CD4-positive, alpha-beta T cell treated with Interleukin-6 for 4 hours (primary cell): ENCODE data around the gene PFAS.

Experiments used
- DNase-seq: peaks from one replicate; pipeline ENCODE4 v3.0.0-alpha.2; 2020; ENCODE audit warnings: mixed read lengths

Gene PFAS

DNA sequence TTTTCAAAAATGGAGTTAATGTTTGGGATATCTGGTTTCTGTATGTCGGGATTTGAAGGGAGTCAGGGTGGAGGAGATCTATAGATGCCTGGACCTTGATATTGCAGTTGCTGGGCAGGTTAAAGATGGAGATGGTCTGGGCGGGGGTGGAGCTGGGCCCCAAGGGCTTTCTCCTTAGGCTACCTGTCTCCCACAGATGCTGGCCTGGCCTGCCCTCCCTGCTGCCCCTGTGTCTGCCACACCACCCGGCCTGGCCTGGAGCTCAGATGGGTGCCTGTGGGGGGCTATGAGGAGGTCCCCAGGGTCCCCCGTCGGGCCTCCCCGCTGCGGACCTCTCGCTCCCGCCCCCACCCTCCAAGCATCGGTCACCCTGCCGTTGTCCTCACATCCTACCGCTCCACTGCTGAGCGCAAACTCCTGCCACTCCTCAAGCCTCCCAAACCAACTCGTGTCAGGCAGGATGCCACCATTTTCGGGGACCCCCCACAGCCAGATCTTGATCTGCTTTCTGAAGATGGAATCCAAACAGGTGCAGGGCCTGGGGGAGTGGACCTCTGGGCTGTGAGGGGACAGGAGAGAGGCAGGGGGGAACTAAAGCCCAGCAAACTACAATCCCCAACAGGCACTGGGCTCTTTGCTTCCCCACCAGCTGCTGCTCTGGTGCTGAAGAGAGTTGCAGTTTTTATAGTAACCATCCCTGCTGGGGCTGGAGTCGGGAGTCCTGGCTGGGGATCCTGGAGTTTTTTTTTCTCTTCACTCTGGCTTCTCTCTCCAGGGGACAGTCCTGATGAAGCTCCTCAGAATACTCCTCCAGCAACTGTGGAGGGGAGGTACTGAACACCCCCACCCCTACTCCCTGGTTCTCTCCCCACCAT, 63.9 kb downstream of the PFAS start:
- DNase-seq, result no peak

GRCh38 chr17:8314797-8315763, 66.0 kb downstream of the PFAS start:
- DNase-seq, result no peak

DNA sequence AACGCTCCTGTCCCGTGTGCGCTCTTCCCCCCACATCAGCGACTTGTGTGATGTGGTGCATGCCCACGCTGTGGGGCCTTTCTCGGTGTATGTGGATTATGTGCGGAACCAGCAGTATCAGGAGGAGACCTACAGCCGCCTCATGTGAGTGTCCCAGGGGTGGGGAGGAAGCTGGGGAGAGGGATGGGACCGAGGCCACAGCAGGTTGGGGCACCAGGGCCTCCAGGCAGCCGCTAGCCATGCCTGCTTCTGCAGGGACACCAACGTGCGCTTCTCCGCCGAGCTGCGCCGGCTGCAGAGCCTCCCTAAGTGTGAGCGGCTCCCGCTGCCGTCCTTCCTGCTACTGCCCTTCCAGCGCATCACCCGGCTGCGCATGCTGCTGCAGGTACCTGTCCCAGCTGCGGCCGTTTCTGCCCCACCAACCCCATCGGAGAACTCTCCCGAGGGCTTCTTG, 66.7 kb downstream of the PFAS start:
- no peak for DNase-seq

DNA sequence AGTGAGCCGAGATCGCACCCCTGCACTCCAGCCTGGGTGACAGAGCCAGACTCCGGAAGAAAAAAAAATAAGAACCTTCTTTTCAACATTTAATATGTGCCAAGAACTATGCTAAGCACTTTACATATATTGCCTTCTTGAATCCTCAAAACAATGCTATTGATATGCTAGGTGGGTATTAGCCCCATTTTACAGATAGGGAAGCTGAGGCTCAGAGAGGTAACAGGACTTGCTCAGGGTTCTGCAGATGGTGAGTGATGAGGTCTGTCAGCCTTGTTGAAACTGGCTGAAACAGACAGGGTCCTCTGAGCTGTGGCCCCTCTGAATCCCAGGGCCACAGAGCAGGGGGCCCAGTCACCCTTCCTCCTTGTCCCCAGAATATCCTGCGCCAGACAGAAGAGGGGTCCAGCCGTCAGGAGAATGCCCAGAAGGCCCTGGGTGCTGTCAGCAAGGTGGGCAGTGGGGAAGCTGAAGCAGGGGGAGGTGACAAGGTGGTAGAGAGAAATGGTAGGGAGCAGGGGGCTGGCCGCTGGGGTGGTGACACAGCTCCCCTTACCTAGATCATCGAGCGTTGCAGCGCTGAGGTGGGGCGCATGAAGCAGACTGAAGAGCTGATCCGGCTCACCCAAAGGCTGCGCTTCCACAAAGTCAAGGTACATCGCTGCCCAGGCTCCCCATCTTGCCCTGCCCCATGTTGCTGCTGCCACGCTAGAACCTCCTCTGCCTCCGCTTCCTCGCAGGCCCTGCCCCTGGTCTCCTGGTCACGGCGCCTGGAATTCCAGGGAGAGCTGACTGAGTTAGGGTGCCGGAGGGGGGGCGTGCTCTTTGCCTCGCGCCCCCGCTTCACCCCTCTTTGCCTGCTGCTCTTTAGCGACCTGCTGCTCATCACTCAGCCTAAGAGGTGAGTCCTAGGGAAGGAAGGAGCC, 69.2 kb downstream of the PFAS start:
- no peak for DNase-seq
